K562 (cell line): ENCODE data around the gene DLL4. TPM values are rescaled to one million over a fixed set of nuclear protein-coding genes. Genes with fewer than 3 reads are reported as not detected.
A peak's percentile ranks its signal among the peaks of the same experiment; 100 is the strongest.

Experiments
- CHD4 ChIP-seq: fragments of 200-600 bp; sonication (generic); IDR thresholded peaks from 3 replicates; pipeline ENCODE4 v1.6.1; 2012; ENCODE audit warnings: low read depth, mild to moderate bottlenecking, mixed read lengths, low read length, inconsistent platforms; ENCODE audit not compliant: insufficient read depth, insufficient replicate concordance, poor library complexity, severe bottlenecking
- E2F5 ChIP-seq: sonication (generic); formaldehyde crosslinking; IDR thresholded peaks from 2 replicates; pipeline ENCODE4 v1.8.0; 2022; ENCODE audit warnings: mild to moderate bottlenecking, missing genetic modification reagents
- GTF2F1 ChIP-seq: IDR thresholded peaks from 2 replicates; pipeline ENCODE4 v1.6.1; 2011; ENCODE audit warnings: low read depth, low read length, improper control_type of control experiment
- MTF1 ChIP-seq: fragments of 250-450 bp; sonication (Bioruptor Pico); IDR thresholded peaks from 2 replicates; pipeline ENCODE4 v1.9.0; 2021; ENCODE audit warnings: moderate library complexity, mild to moderate bottlenecking, inconsistent platforms, borderline replicate concordance
- MYC ChIP-seq, 2 experiments: fragments of 250-450 bp in 1 of 2; sonication (Bioruptor Pico) in 1 of 2; IDR thresholded peaks; 2 replicates each; pipeline versions ENCODE4 v1.5.1 to v1.6.1; 2012 to 2021; ENCODE audit warnings: low read depth in 2 of 2, borderline replicate concordance in 1 of 2, improper control_type of control experiment in 1 of 2, low read length in 1 of 2, mild to moderate bottlenecking in 1 of 2, moderate library complexity in 1 of 2
- NONO ChIP-seq, 2 experiments: fragments of 200-400 bp in 1 of 2; fragments of 450-650 bp in 1 of 2; formaldehyde crosslinking in 1 of 2; IDR thresholded peaks; 2 replicates each; pipeline ENCODE4 v1.6.1; 2017; ENCODE audit warnings: low read depth in 2 of 2, mild to moderate bottlenecking in 2 of 2, moderate library complexity in 2 of 2, low read length in 1 of 2
- PHF8 ChIP-seq: fragments of 200-600 bp; sonication (generic); IDR thresholded peaks from 2 replicates; pipeline ENCODE4 v1.6.1; 2012; ENCODE audit warnings: mixed run types, mild to moderate bottlenecking, inconsistent platforms, low read length, moderate library complexity, borderline replicate concordance
- RB1 ChIP-seq: fragments of 450-650 bp; IDR thresholded peaks from 2 replicates; pipeline ENCODE4 v1.6.1; 2017; ENCODE audit warnings: low read depth, mild to moderate bottlenecking
- SMC3 ChIP-seq: conservative IDR thresholded peaks from 2 replicates; pipeline ENCODE4 v1.6.1; 2011; ENCODE audit warnings: low read depth, low read length, improper control_type of control experiment; ENCODE audit not compliant: insufficient read depth
- ZNF518B ChIP-seq: fragments of 250-450 bp; sonication (Bioruptor Pico); IDR thresholded peaks from 2 replicates; pipeline ENCODE4 v1.5.0; 2021; ENCODE audit warnings: mild to moderate bottlenecking, moderate library complexity
- ZNF668 ChIP-seq: fragments of 250-450 bp; sonication (Bioruptor Pico); IDR thresholded peaks from 2 replicates; pipeline ENCODE4 v1.8.0; 2022; ENCODE audit warnings: mild to moderate bottlenecking, inconsistent platforms
- polyA plus RNA-seq, 8 experiments: library from polyadenylated mRNA; depleted of rRNA in 4 of 8; stranded (reverse) in 5 of 8; unstranded in 3 of 8; fragments of >200 nt; fragmentation: Nextera tagmentation in 2 of 8; fragmentation: Illumina TruSeq in 1 of 8; extraction: Ambion mirVana in 2 of 8; extraction: Trizol in 1 of 8; gene quantifications; 2 replicates each; pipeline versions ENCODE4 v1.2.1 to v1.2.3, GENCODE V29; 2011 to 2014; ENCODE audit warnings: inconsistent platforms in 1 of 8, missing spikeins in 1 of 8
- total RNA-seq, 7 experiments: library from RNA; depleted of rRNA in 6 of 7; stranded (reverse); fragments of >200 nt in 6 of 7; fragmentation: Illumina TruSeq in 2 of 7; extraction: Trizol in 2 of 7; gene quantifications; 2 replicates each; pipeline versions ENCODE4 v1.2.1 to v1.2.3, GENCODE V29; 2011 to 2021; ENCODE audit warnings: low replicate concordance in 1 of 7
- TF ChIP-seq, protein P1 (sequence below), 2 experiments: fragments of 450-650 bp; conservative IDR thresholded peaks; 2 replicates each; pipeline ENCODE4 v1.6.1; 2017; ENCODE audit warnings: mild to moderate bottlenecking in 2 of 2, moderate library complexity in 2 of 2
- TF ChIP-seq, protein P2 (sequence below): fragments of 450-650 bp; IDR thresholded peaks from 2 replicates; pipeline ENCODE4 v1.6.1; 2016; ENCODE audit warnings: borderline replicate concordance
- TF ChIP-seq, protein P3 (sequence below): fragments of 450-650 bp; formaldehyde crosslinking; IDR thresholded peaks from 2 replicates; pipeline ENCODE4 v1.4.0; 2020; ENCODE audit warnings: mild to moderate bottlenecking

Gene DLL4
- total and polyA plus RNA-seq, 9 of the 15 experiments (the other 6 are each of a cell fraction or from before 2014, with no cell fraction given): 0.04 to 1.1 (median 0.41) TPM; not detected in 1

DNA sequence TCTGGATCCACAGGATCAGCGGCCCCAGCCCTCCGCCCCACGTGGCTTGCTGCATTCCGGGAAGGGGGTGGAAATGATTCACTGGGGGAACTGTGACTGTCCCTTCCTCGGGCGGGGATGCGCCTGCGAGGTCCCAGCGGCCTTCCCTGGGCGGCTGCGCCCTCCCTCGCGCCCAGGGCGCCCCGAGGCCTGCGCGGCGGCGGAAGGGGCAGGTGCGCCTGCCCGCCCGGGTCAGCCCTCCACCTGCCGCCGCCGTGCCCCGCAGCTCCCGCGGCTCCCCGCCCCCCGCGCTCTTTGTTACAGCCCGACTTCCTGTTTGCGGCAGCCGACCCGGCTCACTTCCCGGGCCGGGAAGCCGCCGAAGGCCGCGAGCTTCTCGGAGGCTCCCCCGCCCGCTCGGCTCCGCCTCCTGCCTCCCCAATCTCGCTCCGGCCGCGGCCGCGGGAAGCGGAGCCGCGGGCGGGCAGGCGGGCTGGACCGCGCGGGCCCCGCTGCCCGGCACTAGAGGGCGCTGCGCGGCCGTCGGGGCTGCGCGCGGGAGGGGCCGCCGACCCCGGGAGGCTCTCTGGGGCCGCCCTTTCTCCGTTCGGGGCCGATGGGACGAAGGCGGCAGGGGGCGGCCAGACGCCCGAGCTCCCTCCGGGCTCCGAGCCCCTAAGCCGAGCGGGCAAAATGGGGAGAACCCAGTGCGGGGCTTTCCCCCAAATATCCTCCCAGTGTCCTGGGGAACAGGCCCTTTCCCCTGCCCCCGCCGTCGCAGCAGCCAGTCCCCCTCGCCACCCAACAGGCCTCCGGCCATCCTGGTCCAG is 12.6 kb downstream of the DLL4 start (continued):
- TF ChIP-seq CHD4 (no peak), ZNF668 (CRISPR knock-in tag) (no peak), NONO (IDR thresholded peaks at IDR 0.05; ENCODE audit: low read depth in 2 of 2, low read length in 1 of 2) (peak in 1 of 2 experiments; percentile 81; a peak in 3 of 4 replicates), MYC (IDR thresholded peaks at IDR 0.05; ENCODE audit: low read depth, low read length) (peak; percentile 58), MYC (CRISPR knock-in tag; IDR thresholded peaks at IDR 0.05; ENCODE audit: borderline replicate concordance, low read depth) (no peak), RB1 (peak; percentile 100), ZNF518B (CRISPR knock-in tag) (no peak), PHF8 (peak; percentile 89; the same call in 1 of the 2 replicates), SMC3 (0 out of 2 replicates have a peak, but pooled peaks have one; percentile 48), MTF1 (CRISPR knock-in tag) (no peak), GTF2F1 (no peak), E2F5 (CRISPR knock-in tag) (no peak)
- TF ChIP-seq, protein P1, sequence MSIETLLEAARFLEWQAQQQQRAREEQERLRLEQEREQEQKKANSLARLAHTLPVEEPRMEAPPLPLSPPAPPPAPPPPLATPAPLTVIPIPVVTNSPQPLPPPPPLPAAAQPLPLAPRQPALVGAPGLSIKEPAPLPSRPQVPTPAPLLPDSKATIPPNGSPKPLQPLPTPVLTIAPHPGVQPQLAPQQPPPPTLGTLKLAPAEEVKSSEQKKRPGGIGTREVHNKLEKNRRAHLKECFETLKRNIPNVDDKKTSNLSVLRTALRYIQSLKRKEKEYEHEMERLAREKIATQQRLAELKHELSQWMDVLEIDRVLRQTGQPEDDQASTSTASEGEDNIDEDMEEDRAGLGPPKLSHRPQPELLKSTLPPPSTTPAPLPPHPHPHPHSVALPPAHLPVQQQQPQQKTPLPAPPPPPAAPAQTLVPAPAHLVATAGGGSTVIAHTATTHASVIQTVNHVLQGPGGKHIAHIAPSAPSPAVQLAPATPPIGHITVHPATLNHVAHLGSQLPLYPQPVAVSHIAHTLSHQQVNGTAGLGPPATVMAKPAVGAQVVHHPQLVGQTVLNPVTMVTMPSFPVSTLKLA (conservative IDR thresholded peaks at IDR 0.05): peak in 1 of 2 experiments; percentile 62; a peak in 1 of 4 replicates
- TF ChIP-seq, protein P2, sequence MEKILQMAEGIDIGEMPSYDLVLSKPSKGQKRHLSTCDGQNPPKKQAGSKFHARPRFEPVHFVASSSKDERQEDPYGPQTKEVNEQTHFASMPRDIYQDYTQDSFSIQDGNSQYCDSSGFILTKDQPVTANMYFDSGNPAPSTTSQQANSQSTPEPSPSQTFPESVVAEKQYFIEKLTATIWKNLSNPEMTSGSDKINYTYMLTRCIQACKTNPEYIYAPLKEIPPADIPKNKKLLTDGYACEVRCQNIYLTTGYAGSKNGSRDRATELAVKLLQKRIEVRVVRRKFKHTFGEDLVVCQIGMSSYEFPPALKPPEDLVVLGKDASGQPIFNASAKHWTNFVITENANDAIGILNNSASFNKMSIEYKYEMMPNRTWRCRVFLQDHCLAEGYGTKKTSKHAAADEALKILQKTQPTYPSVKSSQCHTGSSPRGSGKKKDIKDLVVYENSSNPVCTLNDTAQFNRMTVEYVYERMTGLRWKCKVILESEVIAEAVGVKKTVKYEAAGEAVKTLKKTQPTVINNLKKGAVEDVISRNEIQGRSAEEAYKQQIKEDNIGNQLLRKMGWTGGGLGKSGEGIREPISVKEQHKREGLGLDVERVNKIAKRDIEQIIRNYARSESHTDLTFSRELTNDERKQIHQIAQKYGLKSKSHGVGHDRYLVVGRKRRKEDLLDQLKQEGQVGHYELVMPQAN: no peak
- TF ChIP-seq, protein P3, sequence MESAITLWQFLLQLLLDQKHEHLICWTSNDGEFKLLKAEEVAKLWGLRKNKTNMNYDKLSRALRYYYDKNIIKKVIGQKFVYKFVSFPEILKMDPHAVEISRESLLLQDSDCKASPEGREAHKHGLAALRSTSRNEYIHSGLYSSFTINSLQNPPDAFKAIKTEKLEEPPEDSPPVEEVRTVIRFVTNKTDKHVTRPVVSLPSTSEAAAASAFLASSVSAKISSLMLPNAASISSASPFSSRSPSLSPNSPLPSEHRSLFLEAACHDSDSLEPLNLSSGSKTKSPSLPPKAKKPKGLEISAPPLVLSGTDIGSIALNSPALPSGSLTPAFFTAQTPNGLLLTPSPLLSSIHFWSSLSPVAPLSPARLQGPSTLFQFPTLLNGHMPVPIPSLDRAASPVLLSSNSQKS (CRISPR knock-in tag): no peak
